Measurements from ENCODE around the gene FOXF2.
"Not testable (repeated sequence)": the region's sequence is repeated elsewhere in the genome, so short reads cannot be mapped to it uniquely, and the experiment has no call there.

The FOXF2 gene

DNA sequence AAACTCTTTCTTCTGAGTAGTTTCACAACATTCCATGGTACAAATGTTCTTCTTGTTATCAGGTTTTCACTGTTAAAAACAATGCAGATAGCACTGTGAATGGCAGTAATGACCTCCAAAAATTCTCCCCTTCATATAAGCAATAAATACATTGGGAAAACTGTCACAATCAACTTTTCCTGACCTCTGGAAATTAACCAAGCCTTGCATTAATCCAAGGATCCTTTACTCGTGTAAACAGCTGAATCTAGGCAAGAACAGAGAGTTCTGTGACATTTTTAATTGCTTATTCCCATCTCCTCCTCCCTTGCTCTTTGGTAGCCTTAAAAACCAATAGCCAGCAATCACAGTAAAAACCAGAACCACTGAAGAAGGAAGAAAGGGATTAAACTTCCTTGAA is 39.7 kb upstream of the FOXF2 start:
- H3K27me3 ChIP-seq (replicated peaks; ENCODE audit: control insufficient read depth, insufficient read depth, low read length): 0 out of 2 replicates have a peak, but pooled peaks cover 2% of the 10 kb centered on the region
- TF ChIP-seq, protein P1, sequence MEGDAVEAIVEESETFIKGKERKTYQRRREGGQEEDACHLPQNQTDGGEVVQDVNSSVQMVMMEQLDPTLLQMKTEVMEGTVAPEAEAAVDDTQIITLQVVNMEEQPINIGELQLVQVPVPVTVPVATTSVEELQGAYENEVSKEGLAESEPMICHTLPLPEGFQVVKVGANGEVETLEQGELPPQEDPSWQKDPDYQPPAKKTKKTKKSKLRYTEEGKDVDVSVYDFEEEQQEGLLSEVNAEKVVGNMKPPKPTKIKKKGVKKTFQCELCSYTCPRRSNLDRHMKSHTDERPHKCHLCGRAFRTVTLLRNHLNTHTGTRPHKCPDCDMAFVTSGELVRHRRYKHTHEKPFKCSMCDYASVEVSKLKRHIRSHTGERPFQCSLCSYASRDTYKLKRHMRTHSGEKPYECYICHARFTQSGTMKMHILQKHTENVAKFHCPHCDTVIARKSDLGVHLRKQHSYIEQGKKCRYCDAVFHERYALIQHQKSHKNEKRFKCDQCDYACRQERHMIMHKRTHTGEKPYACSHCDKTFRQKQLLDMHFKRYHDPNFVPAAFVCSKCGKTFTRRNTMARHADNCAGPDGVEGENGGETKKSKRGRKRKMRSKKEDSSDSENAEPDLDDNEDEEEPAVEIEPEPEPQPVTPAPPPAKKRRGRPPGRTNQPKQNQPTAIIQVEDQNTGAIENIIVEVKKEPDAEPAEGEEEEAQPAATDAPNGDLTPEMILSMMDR (IDR thresholded peaks at IDR 0.05; ENCODE audit: insufficient read depth, low read length, poor library complexity, severe bottlenecking): no peak
- no peak for DNase-seq (ENCODE audit: extremely low read depth, insufficient read length)
- no peak overlapping the region for H3K4me3 ChIP-seq (replicated peaks; ENCODE audit: low read depth, low read length)
- no peaks in the 10 kb centered on the region for H3K36me3 ChIP-seq (ENCODE audit: control insufficient read depth, insufficient read depth, low read length)

- TF ChIP-seq, protein P1 (IDR thresholded peaks at IDR 0.05; ENCODE audit: insufficient read depth, low read length, poor library complexity, severe bottlenecking): no peak
- no peaks in the 10 kb centered on the region for H3K36me3 ChIP-seq (ENCODE audit: control insufficient read depth, insufficient read depth, low read length)
- no peak overlapping the region for H3K4me3 ChIP-seq (replicated peaks; ENCODE audit: low read depth, low read length)
- DNase-seq (ENCODE audit: extremely low read depth, insufficient read length): no peak
- 0 out of 2 replicates have a peak, but pooled peaks cover 2% of the 10 kb centered on the region for H3K27me3 ChIP-seq (replicated peaks; ENCODE audit: control insufficient read depth, insufficient read depth, low read length)
Measured at GRCh38 chr6:1351381-1352008, 37.9 kb upstream of the FOXF2 start.

- not testable (repeated sequence) for H3K4me3 ChIP-seq (replicated peaks; ENCODE audit: low read depth, low read length); H3K27me3 ChIP-seq (replicated peaks; ENCODE audit: control insufficient read depth, insufficient read depth, low read length); DNase-seq (ENCODE audit: extremely low read depth, insufficient read length); H3K36me3 ChIP-seq (ENCODE audit: control insufficient read depth, insufficient read depth, low read length)
Measured at GRCh38 chr6:1355068-1355467, 34.3 kb upstream of the FOXF2 start.

DNA sequence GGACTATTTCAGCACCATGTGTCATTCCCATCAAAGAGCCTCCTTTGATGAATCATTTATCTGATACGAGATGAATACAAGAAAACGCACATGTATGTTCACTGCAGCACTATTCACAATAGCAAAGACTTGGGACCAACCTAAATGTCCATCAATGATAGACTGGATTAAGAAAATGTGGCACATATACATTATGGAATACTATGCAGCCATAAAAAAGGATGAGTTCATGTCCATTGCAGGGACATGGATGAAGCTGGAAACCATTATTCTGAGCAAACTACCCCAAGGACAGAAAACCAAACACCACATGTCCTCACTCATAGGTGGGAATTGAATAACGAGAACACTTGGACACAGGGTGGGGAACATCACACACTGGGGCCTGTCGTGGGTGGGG is 27.7 kb upstream of the FOXF2 start:
- DNase-seq (ENCODE audit: extremely low read depth, insufficient read length); H3K36me3 ChIP-seq (ENCODE audit: control insufficient read depth, insufficient read depth, low read length); H3K27me3 ChIP-seq (replicated peaks; ENCODE audit: control insufficient read depth, insufficient read depth, low read length); H3K4me3 ChIP-seq (replicated peaks; ENCODE audit: low read depth, low read length): not testable (repeated sequence)

DNA sequence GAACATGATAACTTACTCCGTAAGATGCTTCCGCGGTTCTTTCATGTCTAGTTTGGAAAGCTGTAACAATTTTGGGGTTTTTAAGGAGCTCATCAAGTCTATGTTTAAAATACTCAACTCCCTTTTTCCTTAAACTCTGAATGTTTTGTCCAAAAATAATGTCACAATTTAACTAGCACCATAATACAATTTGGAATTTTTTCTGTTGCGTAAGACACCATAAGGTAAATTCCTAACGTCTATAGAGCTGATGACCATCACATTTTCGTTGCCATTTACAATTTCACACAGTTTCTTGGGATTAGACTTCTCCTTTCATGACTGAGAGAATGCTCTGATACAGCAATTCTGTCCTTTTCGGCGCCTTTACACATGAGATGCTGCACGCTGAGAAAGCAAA is 26.7 kb upstream of the FOXF2 start:
- Histone ChIP-seq H3K36me3 (ENCODE audit: control insufficient read depth, insufficient read depth, low read length) (no peaks in the 10 kb centered on the region), H3K4me3 (replicated peaks; ENCODE audit: low read depth, low read length) (no peak overlapping the region), H3K27me3 (replicated peaks; ENCODE audit: control insufficient read depth, insufficient read depth, low read length) (no peaks in the 10 kb centered on the region)
- no peak for DNase-seq (ENCODE audit: extremely low read depth, insufficient read length)
- TF ChIP-seq, protein P1 (IDR thresholded peaks at IDR 0.05; ENCODE audit: insufficient read depth, low read length, poor library complexity, severe bottlenecking): no peak

GRCh38 chr6:1363298-1363697 is 26.1 kb upstream of the FOXF2 start:
- Histone ChIP-seq H3K36me3 (ENCODE audit: control insufficient read depth, insufficient read depth, low read length) (no peaks in the 10 kb centered on the region), H3K27me3 (replicated peaks; ENCODE audit: control insufficient read depth, insufficient read depth, low read length) (no peaks in the 10 kb centered on the region), H3K4me3 (replicated peaks; ENCODE audit: low read depth, low read length) (no peak overlapping the region)
- no peak for DNase-seq (ENCODE audit: extremely low read depth, insufficient read length)
- TF ChIP-seq, protein P1 (IDR thresholded peaks at IDR 0.05; ENCODE audit: insufficient read depth, low read length, poor library complexity, severe bottlenecking): no peak

Data from GM06990 (cell line).